KMS-11 (cell line): ENCODE measurements around the gene GADD45B.

Experiments used
- H2AFZ ChIP-seq: fragments of 200-600 bp; sonication (generic); 2 replicates; pipeline ENCODE4 v1.6.1; 2016; ENCODE audit warnings: antibody characterized with exemption, mixed run types, low read depth
- H3K27ac ChIP-seq: fragments of 200-600 bp; sonication (generic); 2 replicates; pipeline ENCODE4 v1.6.1; 2016; ENCODE audit warnings: mild to moderate bottlenecking, mixed run types
- H3K27me3 ChIP-seq: fragments of 200-600 bp; sonication (generic); 2 replicates; pipeline ENCODE4 v1.6.1; 2017; ENCODE audit warnings: mild to moderate bottlenecking, low read depth, mixed run types, moderate library complexity; ENCODE audit not compliant: insufficient read depth
- H3K36me3 ChIP-seq: fragments of 200-600 bp; sonication (generic); 2 replicates; pipeline ENCODE4 v1.6.1; 2017; ENCODE audit warnings: mild to moderate bottlenecking, mixed run types; ENCODE audit not compliant: insufficient read depth
- H3K4me1 ChIP-seq: fragments of 200-600 bp; sonication (generic); 2 replicates; pipeline ENCODE4 v1.6.1; 2016; ENCODE audit warnings: mild to moderate bottlenecking, low read depth, mixed run types; ENCODE audit not compliant: poor library complexity, severe bottlenecking
- H3K4me2 ChIP-seq: fragments of 200-600 bp; sonication (generic); 2 replicates; pipeline ENCODE4 v1.7.0; 2016; ENCODE audit warnings: mild to moderate bottlenecking, mixed run types
- H3K4me3 ChIP-seq: fragments of 200-600 bp; sonication (generic); IDR thresholded peaks from 2 replicates; pipeline ENCODE4 v1.6.1; 2017; ENCODE audit warnings: low read depth, low read length, mixed read lengths; ENCODE audit not compliant: insufficient read depth
- H3K79me2 ChIP-seq: fragments of 200-600 bp; sonication (generic); 2 replicates; pipeline ENCODE4 v1.6.1; 2016; ENCODE audit warnings: low read depth, mixed run types; ENCODE audit not compliant: insufficient read depth
- H3K9ac ChIP-seq: fragments of 200-600 bp; sonication (generic); 2 replicates; pipeline ENCODE4 v1.6.1; 2016; ENCODE audit warnings: mild to moderate bottlenecking, mixed run types
- H4K20me1 ChIP-seq: fragments of 200-600 bp; sonication (generic); 2 replicates; pipeline ENCODE4 v1.6.1; 2016; ENCODE audit warnings: mild to moderate bottlenecking, mixed run types; ENCODE audit not compliant: insufficient read depth
- CTCF ChIP-seq: fragments of 200-600 bp; sonication (generic); conservative IDR thresholded peaks from 2 replicates; pipeline ENCODE4 v1.6.1; 2017; ENCODE audit warnings: low read depth, mild to moderate bottlenecking, antibody characterized with exemption, low read length, moderate library complexity, mixed read lengths

GADD45B gene

GRCh38 chr19:2475702-2476450 lies at the start of gene GADD45B:
Gene GADD45B, plus strand, starts transcription at chr19:2476127. Its CDS starts 232 bp downstream, at chr19:2476359.
- peak within 1 kb of the TSS; percentile 72 for H3K9ac ChIP-seq
- peaks cover 31% of the 10 kb centered on the region for H3K79me2 ChIP-seq
- TF ChIP-seq CTCF = no peak
- no peaks in the 10 kb centered on the region for H3K36me3 ChIP-seq
- peak within 1 kb of the TSS; percentile 45 for H3K27ac ChIP-seq
- peak within 1 kb of the TSS; percentile 77 for H2AFZ ChIP-seq
- H3K27me3 ChIP-seq = no peaks in the 10 kb centered on the region
- peaks cover 4% of the 10 kb centered on the region for H4K20me1 ChIP-seq
- H3K4me3 ChIP-seq = no peak within 1 kb of the TSS
- H3K4me2 ChIP-seq = peak within 1 kb of the TSS; percentile 99
- peaks cover 28% of the 10 kb centered on the region for H3K4me1 ChIP-seq

GRCh38 chr19:2426611-2427428 lies 49.1 kb upstream of the GADD45B start:
- Histone ChIP-seq H3K27me3 (no peaks in the 10 kb centered on the region), H3K9ac (peak overlapping the region; percentile 100), H3K4me1 (peaks cover 11% of the 10 kb centered on the region), H2AFZ (peak overlapping the region; percentile 63; the same call in 1 of the 2 replicates), H3K4me2 (peak overlapping the region; percentile 95), H3K79me2 (peaks cover 21% of the 10 kb centered on the region), H4K20me1 (no peaks in the 10 kb centered on the region), H3K4me3 (no peak overlapping the region), H3K36me3 (no peaks in the 10 kb centered on the region), H3K27ac (peak overlapping the region; percentile 99)
- no peak for TF ChIP-seq CTCF

- Histone ChIP-seq H3K4me3 (no peak within 1 kb of the TSS), H3K9ac (peak within 1 kb of the TSS; percentile 100), H4K20me1 (no peaks in the 10 kb centered on the region), H3K79me2 (peaks cover 21% of the 10 kb centered on the region), H3K4me2 (peak within 1 kb of the TSS; percentile 95), H2AFZ (peak within 1 kb of the TSS; percentile 63), H3K36me3 (no peaks in the 10 kb centered on the region), H3K4me1 (peaks cover 11% of the 10 kb centered on the region), H3K27me3 (no peaks in the 10 kb centered on the region), H3K27ac (peak within 1 kb of the TSS; percentile 99)
- no peak for TF ChIP-seq CTCF
These were observed 48.3 kb upstream of the GADD45B start, which contains the start of gene TIMM13 for GRCh38 chr19:2427429-2428320. Gene TIMM13, minus strand, starts transcription at chr19:2427586. Its CDS starts 53 bp downstream, at chr19:2427533.

GRCh38 chr19:2428321-2428690 lies 47.6 kb upstream of the GADD45B start:
- Histone ChIP-seq H3K9ac (no peak overlapping the region; the same call in 1 of the 2 replicates), H3K4me1 (peaks cover 11% of the 10 kb centered on the region), H3K79me2 (peaks cover 21% of the 10 kb centered on the region), H3K4me3 (no peak overlapping the region), H2AFZ (no peak overlapping the region), H4K20me1 (no peaks in the 10 kb centered on the region), H3K36me3 (no peaks in the 10 kb centered on the region), H3K27ac (peak overlapping the region; percentile 99; the same call in 1 of the 2 replicates), H3K27me3 (no peaks in the 10 kb centered on the region), H3K4me2 (peak overlapping the region; percentile 12; the same call in 1 of the 2 replicates)
- no peak for TF ChIP-seq CTCF
